Measurements from ENCODE around the gene COL23A1. TPM values are rescaled to one million over a fixed set of nuclear protein-coding genes. Genes with fewer than 3 reads are reported as not detected.
A peak's percentile ranks its signal among the peaks of the same experiment; 100 is the strongest.

The COL23A1 gene
- total and polyA plus RNA-seq, 5 donors from 2014 or later: not detected

- Histone ChIP-seq H3K36me3 (ENCODE audit: control insufficient read depth, insufficient read depth, low read length) (no peaks in the 10 kb centered on the region), H3K4me1 (ENCODE audit: control insufficient read depth, insufficient read depth, low read length, poor library complexity, severe bottlenecking) (no peaks in the 10 kb centered on the region), H3K9me3 (ENCODE audit: control insufficient read depth in 2 of 2, low read length in 2 of 2) (peaks cover 7 to 8% of the 10 kb centered on the region in 2 experiments), H3K27ac (ENCODE audit: insufficient read depth, low read length, poor library complexity, severe bottlenecking) (no peak overlapping the region), H3K4me3 (ENCODE audit: low read depth, low read length) (no peak overlapping the region), H3K27me3 (ENCODE audit: control insufficient read depth, insufficient read depth, low read length) (no peaks in the 10 kb centered on the region)
- no peaks in the 10 kb centered on the region for H3K4me1 Mint-ChIP-seq
- peaks cover 0 to 12% (median 4%) of the 10 kb centered on the region in 7 donors for H3K9me3 Mint-ChIP-seq
- H3K27ac Mint-ChIP-seq: no peak overlapping the region
- H3K4me3 Mint-ChIP-seq: no peak overlapping the region
- no peak for ATAC-seq (ENCODE audit: low read depth in 2 of 2)
- no peak for DNase-seq
- peaks cover 11% of the 10 kb centered on the region for H3K27me3 Mint-ChIP-seq
- H3K36me3 Mint-ChIP-seq: no peaks in the 10 kb centered on the region
Observed at GRCh38 chr5:178286226-178287090, 303.7 kb downstream of the COL23A1 start.

GRCh38 chr5:178285399-178286225 lies 304.6 kb downstream of the COL23A1 start:
- Mint-ChIP-seq H3K27ac (no peak overlapping the region), H3K4me3 (no peak overlapping the region), H3K9me3 (peaks cover 0 to 12% (median 6%) of the 10 kb centered on the region in 7 donors), H3K4me1 (no peaks in the 10 kb centered on the region), H3K27me3 (peaks cover 5% of the 10 kb centered on the region), H3K36me3 (no peaks in the 10 kb centered on the region)
- Histone ChIP-seq H3K27me3 (ENCODE audit: control insufficient read depth, insufficient read depth, low read length) (no peaks in the 10 kb centered on the region), H3K4me1 (ENCODE audit: control insufficient read depth, insufficient read depth, low read length, poor library complexity, severe bottlenecking) (no peaks in the 10 kb centered on the region), H3K9me3 (ENCODE audit: control insufficient read depth in 2 of 2, low read length in 2 of 2) (peaks cover 7 to 8% of the 10 kb centered on the region in 2 experiments), H3K36me3 (ENCODE audit: control insufficient read depth, insufficient read depth, low read length) (no peaks in the 10 kb centered on the region), H3K27ac (ENCODE audit: insufficient read depth, low read length, poor library complexity, severe bottlenecking) (no peak overlapping the region), H3K4me3 (ENCODE audit: low read depth, low read length) (no peak overlapping the region)
- DNase-seq (no peak), ATAC-seq (ENCODE audit: low read depth in 2 of 2) (no peak)

- Histone ChIP-seq H3K9me3 (ENCODE audit: control insufficient read depth in 2 of 2, low read length in 2 of 2) (peaks cover 7 to 8% of the 10 kb centered on the region in 2 experiments), H3K27me3 (ENCODE audit: control insufficient read depth, insufficient read depth, low read length) (no peaks in the 10 kb centered on the region), H3K4me1 (ENCODE audit: control insufficient read depth, insufficient read depth, low read length, poor library complexity, severe bottlenecking) (no peaks in the 10 kb centered on the region), H3K27ac (ENCODE audit: insufficient read depth, low read length, poor library complexity, severe bottlenecking) (no peak overlapping the region), H3K36me3 (ENCODE audit: control insufficient read depth, insufficient read depth, low read length) (no peaks in the 10 kb centered on the region), H3K4me3 (ENCODE audit: low read depth, low read length) (no peak overlapping the region)
- Mint-ChIP-seq H3K36me3 (no peaks in the 10 kb centered on the region), H3K4me3 (no peak overlapping the region), H3K9me3 (peaks cover 0 to 12% (median 6%) of the 10 kb centered on the region in 7 donors), H3K4me1 (peaks cover 0 to under 1% (median 0%) of the 10 kb centered on the region in 4 donors), H3K27ac (no peak overlapping the region), H3K27me3 (peaks cover 5% of the 10 kb centered on the region)
- ATAC-seq (ENCODE audit: low read depth in 2 of 2): no peak
- no peak for DNase-seq
Observed at GRCh38 chr5:178284996-178285395, 305.2 kb downstream of the COL23A1 start.

- Mint-ChIP-seq H3K27me3 (peaks cover 5% of the 10 kb centered on the region), H3K36me3 (no peaks in the 10 kb centered on the region), H3K27ac (no peak overlapping the region), H3K9me3 (peaks cover 0 to 12% (median 6%) of the 10 kb centered on the region in 7 donors), H3K4me1 (peaks cover 0 to 4% (median 0%) of the 10 kb centered on the region in 4 donors), H3K4me3 (no peak overlapping the region)
- DNase-seq (peak in 1 of 3 donors; percentile 40), ATAC-seq (ENCODE audit: low read depth in 2 of 2) (no peak)
- Histone ChIP-seq H3K27ac (ENCODE audit: insufficient read depth, low read length, poor library complexity, severe bottlenecking) (no peak overlapping the region), H3K4me1 (ENCODE audit: control insufficient read depth, insufficient read depth, low read length, poor library complexity, severe bottlenecking) (no peaks in the 10 kb centered on the region), H3K36me3 (ENCODE audit: control insufficient read depth, insufficient read depth, low read length) (no peaks in the 10 kb centered on the region), H3K9me3 (ENCODE audit: control insufficient read depth in 2 of 2, low read length in 2 of 2) (peaks cover 7 to 8% of the 10 kb centered on the region in 2 experiments), H3K27me3 (ENCODE audit: control insufficient read depth, insufficient read depth, low read length) (no peaks in the 10 kb centered on the region), H3K4me3 (ENCODE audit: low read depth, low read length) (no peak overlapping the region)
Observed at GRCh38 chr5:178284093-178284675, 306.0 kb downstream of the COL23A1 start.

- ATAC-seq (ENCODE audit: low read depth in 2 of 2) (no peak), DNase-seq (no peak)
- Histone ChIP-seq H3K4me1 (ENCODE audit: control insufficient read depth, insufficient read depth, low read length, poor library complexity, severe bottlenecking) (no peaks in the 10 kb centered on the region), H3K27ac (ENCODE audit: insufficient read depth, low read length, poor library complexity, severe bottlenecking) (no peak overlapping the region), H3K36me3 (ENCODE audit: control insufficient read depth, insufficient read depth, low read length) (no peaks in the 10 kb centered on the region), H3K27me3 (ENCODE audit: control insufficient read depth, insufficient read depth, low read length) (no peaks in the 10 kb centered on the region), H3K9me3 (ENCODE audit: control insufficient read depth in 2 of 2, low read length in 2 of 2) (peaks cover 7 to 8% of the 10 kb centered on the region in 2 experiments), H3K4me3 (ENCODE audit: low read depth, low read length) (no peak overlapping the region)
- Mint-ChIP-seq H3K9me3 (peaks cover 0 to 12% (median 6%) of the 10 kb centered on the region in 7 donors), H3K36me3 (no peaks in the 10 kb centered on the region), H3K27me3 (no peaks in the 10 kb centered on the region), H3K27ac (no peak overlapping the region), H3K4me3 (no peak overlapping the region), H3K4me1 (peaks cover 0 to 4% (median 0%) of the 10 kb centered on the region in 4 donors)
Observed at GRCh38 chr5:178283520-178283919, 306.7 kb downstream of the COL23A1 start.

- ATAC-seq (ENCODE audit: low read depth in 2 of 2) (no peak), DNase-seq (no peak)
- Mint-ChIP-seq H3K36me3 (no peaks in the 10 kb centered on the region), H3K27me3 (no peaks in the 10 kb centered on the region), H3K4me1 (peaks cover 0 to 4% (median 0%) of the 10 kb centered on the region in 4 donors), H3K27ac (no peak overlapping the region), H3K4me3 (no peak overlapping the region), H3K9me3 (peaks cover 0 to 12% (median 6%) of the 10 kb centered on the region in 7 donors)
- H3K36me3 ChIP-seq (ENCODE audit: control insufficient read depth, insufficient read depth, low read length): no peaks in the 10 kb centered on the region
- no peak overlapping the region for H3K4me3 ChIP-seq (ENCODE audit: low read depth, low read length)
- peaks cover 7 to 8% of the 10 kb centered on the region in 2 experiments for H3K9me3 ChIP-seq (ENCODE audit: control insufficient read depth in 2 of 2, low read length in 2 of 2)
- H3K27me3 ChIP-seq (ENCODE audit: control insufficient read depth, insufficient read depth, low read length): no peaks in the 10 kb centered on the region
- H3K27ac ChIP-seq (ENCODE audit: insufficient read depth, low read length, poor library complexity, severe bottlenecking): no peak overlapping the region
- H3K4me1 ChIP-seq (ENCODE audit: control insufficient read depth, insufficient read depth, low read length, poor library complexity, severe bottlenecking): no peaks in the 10 kb centered on the region
Observed at GRCh38 chr5:178282391-178282790, 307.8 kb downstream of the COL23A1 start.

GRCh38 chr5:178281331-178281730 lies 308.9 kb downstream of the COL23A1 start:
- DNase-seq (no peak), ATAC-seq (ENCODE audit: low read depth in 2 of 2) (no peak)
- no peaks in the 10 kb centered on the region for H3K36me3 Mint-ChIP-seq
- Histone ChIP-seq H3K9me3 (ENCODE audit: control insufficient read depth in 2 of 2, low read length in 2 of 2) (peaks cover 7 to 8% of the 10 kb centered on the region in 2 experiments), H3K4me1 (ENCODE audit: control insufficient read depth, insufficient read depth, low read length, poor library complexity, severe bottlenecking) (no peaks in the 10 kb centered on the region), H3K36me3 (ENCODE audit: control insufficient read depth, insufficient read depth, low read length) (no peaks in the 10 kb centered on the region), H3K4me3 (ENCODE audit: low read depth, low read length) (no peak overlapping the region), H3K27me3 (ENCODE audit: control insufficient read depth, insufficient read depth, low read length) (no peaks in the 10 kb centered on the region), H3K27ac (ENCODE audit: insufficient read depth, low read length, poor library complexity, severe bottlenecking) (no peak overlapping the region)
- H3K9me3 Mint-ChIP-seq: peaks cover 0 to 12% (median 6%) of the 10 kb centered on the region in 7 donors
- no peaks in the 10 kb centered on the region for H3K27me3 Mint-ChIP-seq
- no peak overlapping the region for H3K4me3 Mint-ChIP-seq
- H3K4me1 Mint-ChIP-seq: peaks cover 0 to 4% (median 0%) of the 10 kb centered on the region in 4 donors
- H3K27ac Mint-ChIP-seq: no peak overlapping the region

Data from CD4-positive, CD25-positive, alpha-beta regulatory T cell (primary cell).